Measurements from ENCODE around the gene C9orf43. TPM values are rescaled to one million over a fixed set of nuclear protein-coding genes. Genes with fewer than 3 reads are reported as not detected.

The C9orf43 gene
- total and polyA plus RNA-seq, 10 of the 15 experiments (the other 5 are each of a cell fraction or from before 2014, with no cell fraction given), result 0.08 to 0.79 (median 0.55) TPM

- no peak for TF ChIP-seq ATF2 (IDR thresholded peaks at IDR 0.05; ENCODE audit: low read length)
- no peak for TF ChIP-seq SMAD1 (IDR thresholded peaks at IDR 0.05; ENCODE audit: low read depth, partially characterized antibody)
- TF ChIP-seq REST (IDR thresholded peaks at IDR 0.05; ENCODE audit: low read depth, low read length), result no peak
- TF ChIP-seq MTA3 (IDR thresholded peaks at IDR 0.05; ENCODE audit: borderline replicate concordance, low read length), result no peak
Measured at GRCh38 chr9:113393281-113393680, 17.3 kb upstream of the C9orf43 start (continued).

- no peak overlapping the region for H2AFZ ChIP-seq (ENCODE audit: control insufficient read depth, low read depth, low read length)
- BruUV-seq (replicated peaks), result no TSS peak
- SMC1A ChIA-PET (ENCODE audit: uncharacterized antibody, unreplicated experiment), result no interaction called here
- H3K36me3 ChIP-seq (ENCODE audit: control insufficient read depth in 2 of 2, insufficient read depth in 2 of 2, low read length in 1 of 2), result peaks cover 0 to 4% of the 10 kb centered on the region in 2 experiments; a peak in 2 of 4 replicates
- no peaks in the 10 kb centered on the region for H3K4me1 ChIP-seq (ENCODE audit: control insufficient read depth, insufficient read depth, low read length)
- H3K27ac ChIP-seq (ENCODE audit: control insufficient read depth, insufficient read depth), result no peak overlapping the region
- H3K79me2 ChIP-seq (ENCODE audit: control insufficient read depth, insufficient read depth, low read length), result no peaks in the 10 kb centered on the region; the same call in 1 of the 2 replicates
- WGBS (ENCODE audit: insufficient coverage, insufficient replicate concordance, low lambda C conversion rate, missing lambda C conversion rate), result 96% methylated on average over 9 of the region's 9 CpGs
- in situ Hi-C loops (cut with MboI), result no loop called here
- RAD21 ChIA-PET (ENCODE audit: unreplicated experiment), result no interaction called here
- no peaks in the 10 kb centered on the region for H4K20me1 ChIP-seq (ENCODE audit: control insufficient read depth, insufficient read depth)
- no peaks in the 10 kb centered on the region for H3K27me3 ChIP-seq (replicated peaks in 1 of 2; ENCODE audit: control insufficient read depth in 2 of 2, insufficient read depth in 2 of 2, low read length in 1 of 2)
- H3K4me2 ChIP-seq (ENCODE audit: control insufficient read depth, insufficient read depth), result no peak overlapping the region
- CTCF ChIA-PET, result interaction anchor here (1.1 kb wide), 1 partner anchor 8 kb away, joined by 4 read pairs; no protein-coding TSS in a partner anchor
- intact Hi-C loops (cut with micrococcal nuclease; ENCODE audit: unreplicated experiment), result no loop called here
- H3K4me3 ChIP-seq, result no peak overlapping the region
- H3K9me3 ChIP-seq (replicated peaks; ENCODE audit: control insufficient read depth, insufficient read depth, low read length), result no peaks in the 10 kb centered on the region
- no peak for ATAC-seq
- DNase-seq (ENCODE audit: low read depth, low spot score), result no peak
- H3K9ac ChIP-seq (ENCODE audit: control insufficient read depth, insufficient read depth, low read length), result no peak overlapping the region
- FAIRE-seq, result no peak
- POLR2A ChIA-PET, result no interaction called here
- no peak for TF ChIP-seq USF1 (IDR thresholded peaks at IDR 0.05; ENCODE audit: borderline replicate concordance, extremely low read length, insufficient read depth, low read depth, low read length)
- no peak for TF ChIP-seq ZBTB40 (IDR thresholded peaks at IDR 0.05; ENCODE audit: borderline replicate concordance)
- no peak for TF ChIP-seq POLR2AphosphoS2 (IDR thresholded peaks at IDR 0.05; ENCODE audit: low read depth, low read length)
Measured at GRCh38 chr9:113395000-113395861, 15.3 kb upstream of the C9orf43 start.
